H1 (cell line): ENCODE results near the gene NEMF. TPM values are rescaled to one million over a fixed set of nuclear protein-coding genes. Genes with fewer than 3 reads are reported as not detected.

Source experiments
- CTCF ChIA-PET: fragments of 300-600 bp; sonication (Branson Sonifier 250); formaldehyde crosslinking; loops from one replicate; lab custom pipeline; 2021; ENCODE audit not compliant: partially characterized antibody; lab: Charles Lee
- POLR2A ChIA-PET: fragments of 300-600 bp; sonication (Branson Sonifier 250); formaldehyde crosslinking; loops from one replicate; lab custom pipeline; 2021; ENCODE audit warnings: inconsistent platforms; ENCODE audit not compliant: partially characterized antibody; lab: Charles Lee
- DNase-seq, 2 experiments: peaks; one replicate each; pipeline versions ENCODE4 v3.0.0 to v3.0.0-alpha.2; 2010 to 2022; ENCODE audit warnings: low spot score in 2 of 2, low read depth in 1 of 2, mixed read lengths in 1 of 2
- FAIRE-seq: peaks from 2 replicates; lab custom pipeline; 2011; peaks lifted over from hg19 to GRCh38; lab: Jason Lieb, UNC
- H2AFZ ChIP-seq: 2 replicates; pipeline ENCODE4 v1.8.1; 2012; ENCODE audit warnings: low read length, inconsistent platforms
- H2AK5ac ChIP-seq: 2 replicates; pipeline ENCODE4 v1.6.1; 2013; ENCODE audit warnings: low read depth, low read length
- H2BK120ac ChIP-seq: replicated peaks from 2 replicates; pipeline ENCODE3; 2013; ENCODE audit warnings: low read depth, low read length, inconsistent platforms
- H2BK12ac ChIP-seq: 2 replicates; pipeline ENCODE4 v1.6.1; 2013; ENCODE audit warnings: low read depth, low read length
- H2BK15ac ChIP-seq: 2 replicates; pipeline ENCODE4 v1.6.1; 2013; ENCODE audit warnings: low read length
- H2BK20ac ChIP-seq: 2 replicates; pipeline ENCODE4 v1.6.1; 2013; ENCODE audit warnings: low read length
- H2BK5ac ChIP-seq: 2 replicates; pipeline ENCODE4 v1.6.1; 2013; ENCODE audit warnings: low read depth, low read length
- H3K14ac ChIP-seq: 2 replicates; pipeline ENCODE4 v1.6.1; 2013; ENCODE audit warnings: inconsistent platforms; ENCODE audit not compliant: insufficient read length
- H3K18ac ChIP-seq: 2 replicates; pipeline ENCODE4 v1.6.1; 2013; ENCODE audit warnings: low read length; ENCODE audit errors: extremely low read depth
- H3K23ac ChIP-seq: 2 replicates; pipeline ENCODE4 v1.6.1; 2013; ENCODE audit warnings: inconsistent platforms; ENCODE audit not compliant: insufficient read length
- H3K23me2 ChIP-seq: 2 replicates; pipeline ENCODE4 v1.6.1; 2013; ENCODE audit warnings: low read depth, low read length
- H3K27ac ChIP-seq: 2 replicates; pipeline ENCODE4 v1.6.1; 2011; ENCODE audit warnings: low read depth, low read length, inconsistent platforms
- H3K27me3 ChIP-seq, 4 experiments: replicated peaks in 1 of 4; 1 replicate in 1 of 4; 2 replicates in 3 of 4; pipeline versions ENCODE4 v1.6.1 to v1.8.1; 2011 to 2013; ENCODE audit warnings: low read length in 3 of 4, mild to moderate bottlenecking in 3 of 4, inconsistent platforms in 2 of 4, mixed read lengths in 2 of 4, moderate library complexity in 1 of 4; ENCODE audit not compliant: control insufficient read depth in 3 of 4, insufficient read depth in 3 of 4; ENCODE audit errors: extremely low read depth in 1 of 4
- H3K36me3 ChIP-seq, 4 experiments: 2 replicates each; pipeline versions ENCODE4 v1.6.1 to v1.8.1; 2011 to 2013; ENCODE audit warnings: mild to moderate bottlenecking in 4 of 4, low read length in 3 of 4, moderate library complexity in 2 of 4, control low read depth in 1 of 4, inconsistent platforms in 1 of 4; ENCODE audit not compliant: insufficient read depth in 4 of 4, control insufficient read depth in 2 of 4
- H3K4ac ChIP-seq: replicated peaks from 2 replicates; pipeline ENCODE3; 2013; ENCODE audit warnings: low read length, low read depth, mixed read lengths, inconsistent platforms; ENCODE audit not compliant: insufficient read length
- H3K4me1 ChIP-seq, 4 experiments: replicated peaks in 1 of 4; 1 replicate in 1 of 4; 2 replicates in 3 of 4; pipeline versions ENCODE4 v1.6.1 to v1.8.1; 2011 to 2013; ENCODE audit warnings: low read length in 3 of 4, inconsistent platforms in 2 of 4, mixed read lengths in 1 of 4; ENCODE audit not compliant: insufficient read depth in 4 of 4, control insufficient read depth in 3 of 4
- H3K4me2 ChIP-seq, 2 experiments: 2 replicates each; pipeline versions ENCODE4 v1.6.1 to v1.8.1; 2011 to 2013; ENCODE audit warnings: low read depth in 2 of 2, low read length in 2 of 2, control low read depth in 1 of 2, inconsistent platforms in 1 of 2, mild to moderate bottlenecking in 1 of 2; ENCODE audit not compliant: insufficient read depth in 1 of 2
- H3K4me3 ChIP-seq, 4 experiments: fragments of 200-600, 300-600 bp in 1 of 4; sonication (generic), shearing (Covaris generic), sonication (Bioruptor Twin) in 1 of 4; 2 replicates each; pipeline versions ENCODE4 v1.5.1 to v1.8.1; 2011 to 2016; ENCODE audit warnings: low read length in 4 of 4, low read depth in 3 of 4, control low read depth in 2 of 4, inconsistent platforms in 2 of 4, mild to moderate bottlenecking in 2 of 4, mixed read lengths in 1 of 4, moderate library complexity in 1 of 4; ENCODE audit not compliant: insufficient read depth in 2 of 4; ENCODE audit errors: extremely low read depth in 1 of 4
- H3K56ac ChIP-seq: replicated peaks from 2 replicates; pipeline ENCODE3; 2013; ENCODE audit warnings: low read depth, mild to moderate bottlenecking, mixed read lengths, low read length, inconsistent platforms; ENCODE audit not compliant: insufficient read length
- H3K79me1 ChIP-seq: 2 replicates; pipeline ENCODE4 v1.6.1; 2013; ENCODE audit warnings: low read depth, low read length, control low read depth
- H3K79me2 ChIP-seq, 2 experiments: 2 replicates each; pipeline versions ENCODE4 v1.6.1 to v1.8.1; 2012 to 2013; ENCODE audit warnings: low read length in 2 of 2, mild to moderate bottlenecking in 2 of 2, inconsistent platforms in 1 of 2; ENCODE audit not compliant: insufficient read depth in 2 of 2, control insufficient read depth in 1 of 2
- H3K9ac ChIP-seq, 4 experiments: replicated peaks in 1 of 4; 1 replicate in 1 of 4; 2 replicates in 3 of 4; pipeline versions ENCODE4 v1.6.1 to v1.8.1; 2011 to 2013; ENCODE audit warnings: low read depth in 3 of 4, low read length in 3 of 4, control low read depth in 2 of 4, mild to moderate bottlenecking in 2 of 4, moderate library complexity in 2 of 4, inconsistent platforms in 1 of 4; ENCODE audit errors: extremely low read depth in 1 of 4
- H3K9me3 ChIP-seq, 2 experiments: 2 replicates each; pipeline versions ENCODE4 v1.6.1 to v1.8.1; 2012 to 2013; ENCODE audit warnings: mild to moderate bottlenecking in 2 of 2, moderate library complexity in 2 of 2, control low read depth in 1 of 2, inconsistent platforms in 1 of 2, low read depth in 1 of 2, low read length in 1 of 2, mixed read lengths in 1 of 2; ENCODE audit not compliant: insufficient read depth in 2 of 2
- H4K20me1 ChIP-seq, 2 experiments: replicated peaks in 1 of 2; 2 replicates each; pipeline versions ENCODE3 to v1.8.1; 2011 to 2013; ENCODE audit warnings: inconsistent platforms in 2 of 2, low read length in 2 of 2, mild to moderate bottlenecking in 1 of 2; ENCODE audit not compliant: insufficient read depth in 2 of 2, control insufficient read depth in 1 of 2
- H4K5ac ChIP-seq: 2 replicates; pipeline ENCODE4 v1.6.1; 2013; ENCODE audit warnings: low read length, low read depth, mixed read lengths, inconsistent platforms; ENCODE audit not compliant: insufficient read length
- H4K8ac ChIP-seq: 2 replicates; pipeline ENCODE4 v1.8.0; 2013; ENCODE audit warnings: mild to moderate bottlenecking, moderate library complexity, low read length, inconsistent platforms; ENCODE audit not compliant: insufficient read depth; ENCODE audit errors: extremely low read depth
- H4K91ac ChIP-seq: replicated peaks from 2 replicates; pipeline ENCODE3; 2013; ENCODE audit warnings: low read length, mixed read lengths, inconsistent platforms; ENCODE audit not compliant: insufficient read length
- CREB1 ChIP-seq: IDR thresholded peaks from 2 replicates; pipeline ENCODE4 v1.6.1; 2012; ENCODE audit warnings: inconsistent platforms
- FOSL1 ChIP-seq: IDR thresholded peaks from 2 replicates; pipeline ENCODE4 v1.6.1; 2011; ENCODE audit warnings: mild to moderate bottlenecking, low read depth, low read length, moderate library complexity; ENCODE audit not compliant: insufficient read depth
- GTF2F1 ChIP-seq: IDR thresholded peaks from 2 replicates; pipeline ENCODE4 v1.6.1; 2012; ENCODE audit warnings: low read depth, low read length, improper control_type of control experiment, borderline replicate concordance
- JUN ChIP-seq: IDR thresholded peaks from 2 replicates; pipeline ENCODE4 v1.6.1; 2011; ENCODE audit warnings: low read depth, mild to moderate bottlenecking, improper control_type of control experiment, low read length
- POLR2AphosphoS5 ChIP-seq: IDR thresholded peaks from 2 replicates; pipeline ENCODE4 v1.6.1; 2011; ENCODE audit warnings: low read depth, low read length
- SIN3A ChIP-seq, 2 experiments: IDR thresholded peaks in 1 of 2; conservative IDR thresholded peaks in 1 of 2; 2 replicates each; pipeline ENCODE4 v1.6.1; 2011 to 2012; ENCODE audit warnings: low read length in 2 of 2, improper control_type of control experiment in 1 of 2, low read depth in 1 of 2, mild to moderate bottlenecking in 1 of 2
- SUZ12 ChIP-seq: fragments of 200-600 bp; sonication (generic); IDR thresholded peaks from 2 replicates; pipeline ENCODE4 v1.6.1; 2012; ENCODE audit warnings: mild to moderate bottlenecking, inconsistent platforms, low read length, moderate library complexity, mixed read lengths
- ZNF274 ChIP-seq: IDR thresholded peaks from 2 replicates; pipeline ENCODE4 v1.7.0; 2012; ENCODE audit warnings: low read length, borderline replicate concordance; ENCODE audit errors: extremely low read depth
- WGBS, 2 experiments: shearing (Covaris generic) in 1 of 2; methylation state at CpG; one replicate each; pipeline versions ENCODE4 v1.1.6 to v1.1.7; 2013 to 2015; ENCODE audit warnings: low lambda C conversion rate in 2 of 2, mixed read lengths in 2 of 2, inconsistent platforms in 1 of 2, low coverage in 1 of 2, missing lambda C conversion rate in 1 of 2; ENCODE audit not compliant: insufficient replicate concordance in 2 of 2, insufficient coverage in 1 of 2, insufficient read length in 1 of 2; ENCODE audit errors: extremely low coverage in 1 of 2, missing lambda C conversion rate in 1 of 2; 5-methylcytosine and 5-hydroxymethylcytosine counted together
- polyA plus RNA-seq, 7 experiments: library from polyadenylated mRNA; depleted of rRNA in 3 of 7; stranded (reverse) in 5 of 7; unstranded in 2 of 7; fragments of >200 nt in 5 of 7; fragments of 200-250 nt in 2 of 7; gene quantifications; 1 replicate in 5 of 7; 2 replicates in 1 of 7; 4 replicates in 1 of 7; pipeline versions ENCODE4 v1.2.1 to v1.2.3, GENCODE V29; 2011 to 2013; ENCODE audit warnings: missing spikeins in 2 of 7, mixed read lengths in 2 of 7
- total RNA-seq: library from RNA; stranded (reverse); fragmentation: NEBNext Ultra II Directional; extraction: Animal tissue kit (Norgen Biotek cat#: 25700); gene quantifications from 2 replicates; pipeline ENCODE4 v1.2.1, GENCODE V29; 2021

Gene NEMF
- total and polyA plus RNA-seq, 2 of the 8 experiments (the other 6 are each of a cell fraction or from before 2014, with no cell fraction given), result 8.3 to 45.5 TPM

- no peaks in the 10 kb centered on the region; a peak in 1 of 7 replicates for H3K4me1 ChIP-seq
- no peak overlapping the region for H2BK12ac ChIP-seq
- no peak overlapping the region for H2BK120ac ChIP-seq
- peaks cover 0 to 17% (median 0%) of the 10 kb centered on the region in 4 experiments; a peak in 1 of 8 replicates for H3K36me3 ChIP-seq
- no peaks in the 10 kb centered on the region for H3K79me1 ChIP-seq
- no peak overlapping the region for H2BK5ac ChIP-seq
- H3K79me2 ChIP-seq, result peaks cover 7 to 45% of the 10 kb centered on the region in 2 experiments
- H3K27ac ChIP-seq, result no peak overlapping the region
- no peak overlapping the region for H3K14ac ChIP-seq
- no peak overlapping the region for H3K4me2 ChIP-seq
- DNase-seq (no peak), FAIRE-seq (no peak)
- H2BK15ac ChIP-seq, result no peak overlapping the region
- peaks cover 5 to 14% of the 10 kb centered on the region in 2 experiments for H4K20me1 ChIP-seq
- H3K27me3 ChIP-seq, result no peaks in the 10 kb centered on the region
- H3K9ac ChIP-seq, result no peak overlapping the region
- H3K4me3 ChIP-seq, result no peak overlapping the region
- H3K23ac ChIP-seq, result no peak overlapping the region
- no peak overlapping the region for H4K5ac ChIP-seq
- POLR2A ChIA-PET, result interaction anchor here (2.1 kb wide), 1 partner anchor 37 kb away, joined by 6 read pairs; no protein-coding TSS in a partner anchor
- no peak overlapping the region for H3K4ac ChIP-seq
- WGBS, 2 experiments, result 92% methylated on average over 2 of the region's 2 CpGs; no CpG with 5 or more reads in 1 of the 2 experiments
- TF ChIP-seq ZNF274, result no peak
- TF ChIP-seq SIN3A (conservative IDR thresholded peaks at IDR 0.05 in 1 of 2, IDR thresholded peaks at IDR 0.05 in 1 of 2; ENCODE audit: low read depth in 1 of 2, low read length in 2 of 2), result no peak
- no peak for TF ChIP-seq SUZ12
- TF ChIP-seq FOSL1, result no peak
- no peak for TF ChIP-seq CREB1
- no peak for TF ChIP-seq POLR2AphosphoS5
- no peak for TF ChIP-seq GTF2F1
- no peak for TF ChIP-seq JUN
- CTCF ChIA-PET, result interaction anchor here (0.6 kb wide), 1 partner anchor 232 kb away, joined by 5 read pairs; no protein-coding TSS in a partner anchor
- no peak overlapping the region for H2AFZ ChIP-seq
- H4K91ac ChIP-seq, result no peak overlapping the region
- H2BK20ac ChIP-seq, result no peak overlapping the region
- peaks cover 3% of the 10 kb centered on the region; the same call in 1 of the 2 replicates for H3K23me2 ChIP-seq
- H3K9me3 ChIP-seq, result no peaks in the 10 kb centered on the region
- H3K56ac ChIP-seq, result no peak overlapping the region
- H3K18ac ChIP-seq, result no peak overlapping the region
- H4K8ac ChIP-seq, result no peak overlapping the region
- no peak overlapping the region for H2AK5ac ChIP-seq
Measured at GRCh38 chr14:49898485-49898884, 45.9 kb upstream of the NEMF start.
